AG09319 (cell line): ENCODE data around the gene PTPRD.

Source experiments
- DNase-seq: peaks from one replicate; pipeline ENCODE4 v3.0.0-alpha.2; 2010; ENCODE audit warnings: low read depth; ENCODE audit errors: extremely low read depth
- TF ChIP-seq, protein P1 (sequence below): IDR thresholded peaks from 2 replicates; pipeline ENCODE4 v1.5.1; 2011; ENCODE audit warnings: low read depth, mild to moderate bottlenecking, inconsistent platforms, low read length, moderate library complexity

The PTPRD gene

GRCh38 chr9:8684978-8685708 lies 1927.7 kb downstream of the PTPRD start:
- TF ChIP-seq, protein P1, sequence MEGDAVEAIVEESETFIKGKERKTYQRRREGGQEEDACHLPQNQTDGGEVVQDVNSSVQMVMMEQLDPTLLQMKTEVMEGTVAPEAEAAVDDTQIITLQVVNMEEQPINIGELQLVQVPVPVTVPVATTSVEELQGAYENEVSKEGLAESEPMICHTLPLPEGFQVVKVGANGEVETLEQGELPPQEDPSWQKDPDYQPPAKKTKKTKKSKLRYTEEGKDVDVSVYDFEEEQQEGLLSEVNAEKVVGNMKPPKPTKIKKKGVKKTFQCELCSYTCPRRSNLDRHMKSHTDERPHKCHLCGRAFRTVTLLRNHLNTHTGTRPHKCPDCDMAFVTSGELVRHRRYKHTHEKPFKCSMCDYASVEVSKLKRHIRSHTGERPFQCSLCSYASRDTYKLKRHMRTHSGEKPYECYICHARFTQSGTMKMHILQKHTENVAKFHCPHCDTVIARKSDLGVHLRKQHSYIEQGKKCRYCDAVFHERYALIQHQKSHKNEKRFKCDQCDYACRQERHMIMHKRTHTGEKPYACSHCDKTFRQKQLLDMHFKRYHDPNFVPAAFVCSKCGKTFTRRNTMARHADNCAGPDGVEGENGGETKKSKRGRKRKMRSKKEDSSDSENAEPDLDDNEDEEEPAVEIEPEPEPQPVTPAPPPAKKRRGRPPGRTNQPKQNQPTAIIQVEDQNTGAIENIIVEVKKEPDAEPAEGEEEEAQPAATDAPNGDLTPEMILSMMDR, result no peak
- no peak for DNase-seq

DNA sequence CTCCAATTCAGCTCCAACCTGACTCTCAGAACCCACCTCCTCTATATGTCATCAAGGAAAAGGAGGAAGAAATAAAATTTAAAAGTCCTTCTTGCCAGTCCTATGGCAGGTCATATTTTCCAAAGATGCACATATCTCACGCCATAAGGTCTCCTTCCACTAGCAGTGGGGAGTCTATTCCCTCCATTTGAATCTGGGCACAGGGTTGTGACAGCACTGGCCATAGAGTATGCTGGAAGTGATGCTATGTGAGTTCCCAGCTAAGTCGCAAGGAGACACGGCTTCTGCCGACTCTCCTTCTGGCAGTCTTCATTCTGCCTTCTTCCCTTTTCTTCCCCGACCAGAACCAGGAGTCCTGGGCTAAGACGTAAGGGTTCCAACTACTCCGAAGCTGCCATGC lies 1929.3 kb downstream of the PTPRD start:
- TF ChIP-seq, protein P1, result no peak
- DNase-seq, result no peak

- no peak for DNase-seq
- TF ChIP-seq, protein P1, result no peak
Observed at GRCh38 chr9:8680658-8681057, 1932.1 kb downstream of the PTPRD start.

- DNase-seq, result no peak
- TF ChIP-seq, protein P1, result no peak
Observed at GRCh38 chr9:8680157-8680556, 1932.6 kb downstream of the PTPRD start.

DNA sequence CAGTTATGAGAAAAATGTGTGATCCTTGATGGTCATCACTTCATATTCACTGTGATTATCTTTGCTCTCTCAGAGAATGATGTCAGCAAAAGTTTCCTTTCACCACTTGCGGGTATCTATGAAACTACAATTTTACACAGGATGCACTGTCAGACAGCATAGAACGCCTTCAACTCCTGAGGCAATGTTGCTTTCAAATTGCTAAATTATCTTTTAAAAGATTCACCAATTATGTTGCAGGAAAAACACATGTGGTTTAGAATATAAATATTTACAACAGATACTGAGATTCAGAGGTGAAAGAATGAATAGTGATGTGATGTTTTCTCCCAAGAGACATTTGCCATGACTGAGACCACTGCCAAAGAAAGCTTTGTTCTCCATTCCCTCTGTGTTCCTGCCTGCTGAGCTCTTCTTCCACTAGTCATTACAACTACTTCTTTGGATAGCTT lies 1933.4 kb downstream of the PTPRD start:
- TF ChIP-seq, protein P1, result no peak
- no peak for DNase-seq

DNA sequence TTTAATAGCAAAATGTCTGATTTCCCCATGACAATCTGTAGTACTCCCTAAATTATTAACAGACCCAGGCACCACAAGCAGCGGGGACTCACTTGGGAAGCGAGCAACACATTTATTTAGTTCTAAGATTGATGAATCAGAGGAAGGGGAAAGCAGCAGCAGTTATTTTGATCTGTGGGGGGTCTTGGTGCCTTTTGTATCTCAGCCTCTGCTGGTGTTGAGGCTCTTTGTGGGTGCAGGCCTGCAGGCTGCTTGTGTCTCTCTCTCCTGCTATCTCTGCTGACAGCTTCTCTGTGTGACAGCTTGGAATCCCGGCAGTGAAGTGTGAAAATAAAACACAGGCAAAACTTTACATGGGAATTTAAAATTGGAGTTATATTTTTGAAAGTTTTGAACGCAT lies 1935.1 kb downstream of the PTPRD start:
- TF ChIP-seq, protein P1, result no peak
- DNase-seq, result no peak

DNA sequence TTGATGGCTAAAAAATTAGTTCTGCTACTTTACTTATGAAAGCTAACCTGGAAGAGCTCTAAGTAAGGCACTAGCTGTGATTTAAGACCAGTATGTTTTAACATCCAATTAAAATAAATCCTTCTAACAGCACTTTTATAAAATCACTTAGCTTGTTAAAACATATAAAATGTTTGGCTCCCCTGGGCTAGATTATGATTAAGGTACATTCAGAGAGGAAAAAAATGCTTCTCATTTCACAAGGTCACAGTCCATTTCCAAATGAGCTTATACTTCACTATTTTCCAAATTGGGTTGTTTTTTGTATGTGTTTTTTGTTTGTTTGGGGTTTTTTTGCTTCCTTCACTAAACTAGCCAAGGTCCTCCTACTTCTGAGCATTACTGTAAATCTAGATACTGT lies 1938.3 kb downstream of the PTPRD start:
- DNase-seq, result no peak
- TF ChIP-seq, protein P1, result no peak
